Activated naive CD4-positive, alpha-beta T cell treated with anti-CD3 and anti-CD28 coated beads for 36 hours (primary cell): ENCODE results near the gene SOHLH2. TPM values are rescaled to one million over a fixed set of nuclear protein-coding genes. Genes with fewer than 3 reads are reported as not detected.

Experiments used
- CTCF ChIA-PET: fragments of 350-600 bp; sonication (Branson Sonifier 250); formaldehyde crosslinking; loops from one replicate; lab custom pipeline; 2021; ENCODE audit warnings: antibody characterized with exemption; lab: Charles Lee
- DNase-seq: peaks from one replicate; pipeline ENCODE4 v3.0.0-alpha.2; 2020
- H3K27ac Mint-ChIP-seq: one replicate; pipeline ENCODE4 v1.8.0; 2021; ENCODE audit warnings: mild to moderate bottlenecking, mixed read lengths
- H3K27me3 Mint-ChIP-seq: one replicate; pipeline ENCODE4 v1.8.0; 2021; ENCODE audit warnings: low read depth, mixed read lengths
- H3K36me3 Mint-ChIP-seq: one replicate; pipeline ENCODE4 v1.8.0; 2021; ENCODE audit warnings: low read depth, mixed read lengths
- H3K4me1 Mint-ChIP-seq: one replicate; pipeline ENCODE4 v1.8.0; 2021; ENCODE audit warnings: low read depth, mixed read lengths
- H3K4me3 Mint-ChIP-seq: one replicate; pipeline ENCODE4 v1.8.0; 2021; ENCODE audit warnings: mild to moderate bottlenecking, moderate library complexity, mixed read lengths
- H3K9me3 Mint-ChIP-seq: one replicate; pipeline ENCODE4 v1.8.0; 2021; ENCODE audit warnings: mixed read lengths
- intact Hi-C: fragments of 100-400 bp; cut with micrococcal nuclease; formaldehyde crosslinking; loops from one replicate; pipeline ENCODE4 v1.15.1; 2023
- total RNA-seq, 2 experiments: library from RNA; stranded (reverse); gene quantifications; one replicate each; pipeline ENCODE4 v1.2.3, GENCODE V29; 2021

SOHLH2 gene
- total RNA-seq, 2 experiments from 2014 or later, result not detected

DNA sequence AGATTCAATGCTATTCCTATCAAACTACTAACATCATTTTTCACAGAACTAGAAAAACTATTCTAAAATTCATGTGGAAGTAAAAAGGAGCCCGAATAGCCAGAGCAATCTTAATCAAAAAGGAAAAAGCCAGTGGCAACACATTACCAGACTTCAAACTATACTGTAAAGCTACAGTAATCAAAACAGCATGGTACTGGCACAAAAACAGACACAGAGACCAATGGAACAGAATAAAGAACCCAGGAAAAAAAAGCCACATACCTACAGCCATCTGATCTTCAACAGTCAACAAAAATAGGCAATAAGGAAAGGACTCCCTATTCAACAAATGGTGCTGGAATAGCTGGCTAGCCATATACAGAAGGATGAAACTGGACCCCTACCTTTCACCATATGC, 10.4 kb upstream of the SOHLH2 start:
- CTCF ChIA-PET, result no interaction called here
- H3K4me3 Mint-ChIP-seq, result no peak overlapping the region
- H3K36me3 Mint-ChIP-seq, result no peaks in the 10 kb centered on the region
- H3K27ac Mint-ChIP-seq, result no peak overlapping the region
- H3K9me3 Mint-ChIP-seq, result peaks cover 10% of the 10 kb centered on the region
- no peaks in the 10 kb centered on the region for H3K4me1 Mint-ChIP-seq
- H3K27me3 Mint-ChIP-seq, result no peaks in the 10 kb centered on the region
- no peak for DNase-seq
- intact Hi-C loops, result no loop called here

DNA sequence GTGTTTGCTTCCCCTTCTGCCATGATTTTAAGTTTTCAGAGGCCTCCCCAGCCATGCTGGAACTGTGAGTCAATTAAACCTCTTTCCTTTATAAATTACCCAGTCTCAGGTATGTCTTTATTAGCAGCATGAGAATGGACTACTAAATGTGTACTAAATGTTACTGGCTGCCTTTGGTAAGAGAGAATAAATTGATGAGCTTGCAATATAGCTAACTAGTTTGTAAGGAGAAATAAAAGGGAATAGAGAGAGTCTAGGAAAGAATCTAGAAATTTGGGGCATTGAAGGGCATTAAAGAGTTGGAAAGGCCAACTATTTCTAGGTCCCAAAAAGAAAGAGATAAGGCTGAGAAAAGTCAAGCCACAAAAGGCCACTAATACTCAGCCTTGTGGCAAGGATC, 5.5 kb upstream of the SOHLH2 start:
- Mint-ChIP-seq H3K36me3 (no peaks in the 10 kb centered on the region), H3K27me3 (no peaks in the 10 kb centered on the region), H3K4me3 (no peak overlapping the region), H3K9me3 (peaks cover 7% of the 10 kb centered on the region), H3K27ac (no peak overlapping the region), H3K4me1 (no peaks in the 10 kb centered on the region)
- intact Hi-C loops, result no loop called here
- no peak for DNase-seq
- CTCF ChIA-PET, result no interaction called here

DNA sequence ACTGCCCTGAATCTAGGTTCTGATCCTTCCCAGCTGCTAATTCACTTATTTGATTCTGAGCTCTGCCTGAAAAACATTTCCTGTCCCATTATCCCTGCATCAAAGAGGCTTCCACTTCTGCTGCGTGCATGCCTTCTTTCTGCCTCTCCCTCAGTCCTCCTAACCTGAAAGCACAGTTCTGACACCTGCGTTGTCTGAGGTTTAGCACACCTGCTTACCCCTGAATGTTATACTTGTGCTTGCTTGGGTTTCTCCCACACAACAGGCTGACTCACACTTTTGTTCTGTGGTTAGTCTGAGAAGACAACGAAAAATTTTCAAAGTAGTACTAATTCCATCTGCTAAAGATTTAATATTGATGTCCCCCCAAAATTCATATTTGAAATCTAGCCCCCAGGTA, 3.1 kb upstream of the SOHLH2 start:
- Mint-ChIP-seq H3K27ac (no peak overlapping the region), H3K9me3 (no peaks in the 10 kb centered on the region), H3K27me3 (no peaks in the 10 kb centered on the region), H3K36me3 (no peaks in the 10 kb centered on the region), H3K4me1 (no peaks in the 10 kb centered on the region), H3K4me3 (no peak overlapping the region)
- DNase-seq, result no peak
- intact Hi-C loops, result no loop called here
- CTCF ChIA-PET, result no interaction called here

DNA sequence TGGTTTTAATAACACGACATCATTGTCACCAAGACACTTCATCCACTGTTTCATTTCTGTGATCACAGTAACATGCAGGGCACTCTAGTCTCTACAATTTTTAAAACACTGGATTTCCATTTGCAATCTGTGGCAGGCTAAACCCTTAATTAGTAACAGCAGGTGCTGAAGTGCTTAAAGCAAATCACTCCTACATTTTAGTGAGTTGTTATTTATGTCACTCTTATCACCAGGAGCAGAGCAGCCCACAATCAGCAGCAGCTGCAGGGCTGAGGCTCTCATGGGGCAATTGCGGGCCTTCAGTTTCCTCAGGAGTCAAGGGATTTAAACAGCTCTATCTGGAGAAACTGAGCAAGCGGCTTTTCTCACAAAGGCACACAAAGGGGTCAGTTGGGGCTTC, 1.6 kb downstream of the SOHLH2 start:
- Mint-ChIP-seq H3K4me3 (no peak overlapping the region), H3K36me3 (no peaks in the 10 kb centered on the region), H3K27me3 (peaks cover 2% of the 10 kb centered on the region), H3K9me3 (no peaks in the 10 kb centered on the region), H3K27ac (no peak overlapping the region), H3K4me1 (no peaks in the 10 kb centered on the region)
- no peak for DNase-seq
- CTCF ChIA-PET, result no interaction called here
- intact Hi-C loops, result no loop called here

DNA sequence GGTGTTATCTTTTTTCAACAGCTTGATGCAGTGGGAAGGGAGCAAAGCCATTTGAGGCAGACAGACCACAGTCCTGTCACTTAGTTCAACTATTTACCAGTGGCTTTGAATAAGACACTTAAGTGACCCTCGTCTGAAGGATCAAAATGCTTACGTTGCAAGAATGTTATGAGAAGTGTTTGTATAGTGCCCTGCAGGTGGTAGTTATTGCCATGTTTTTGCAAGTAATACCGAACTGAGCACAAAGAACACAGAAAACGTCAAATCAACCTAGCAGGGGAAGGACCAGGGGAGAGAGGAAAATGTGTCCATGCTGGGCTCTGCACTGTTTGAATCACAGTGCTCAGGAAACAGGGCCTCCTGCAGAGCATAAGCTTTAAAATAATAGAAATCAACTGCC, 2.8 kb downstream of the SOHLH2 start:
- H3K36me3 Mint-ChIP-seq, result no peaks in the 10 kb centered on the region
- H3K4me3 Mint-ChIP-seq, result no peak overlapping the region
- H3K27ac Mint-ChIP-seq, result no peak overlapping the region
- H3K9me3 Mint-ChIP-seq, result no peaks in the 10 kb centered on the region
- DNase-seq, result no peak
- intact Hi-C loops, result no loop called here
- CTCF ChIA-PET, result no interaction called here
- no peaks in the 10 kb centered on the region for H3K4me1 Mint-ChIP-seq
- peaks cover 2% of the 10 kb centered on the region for H3K27me3 Mint-ChIP-seq

DNA sequence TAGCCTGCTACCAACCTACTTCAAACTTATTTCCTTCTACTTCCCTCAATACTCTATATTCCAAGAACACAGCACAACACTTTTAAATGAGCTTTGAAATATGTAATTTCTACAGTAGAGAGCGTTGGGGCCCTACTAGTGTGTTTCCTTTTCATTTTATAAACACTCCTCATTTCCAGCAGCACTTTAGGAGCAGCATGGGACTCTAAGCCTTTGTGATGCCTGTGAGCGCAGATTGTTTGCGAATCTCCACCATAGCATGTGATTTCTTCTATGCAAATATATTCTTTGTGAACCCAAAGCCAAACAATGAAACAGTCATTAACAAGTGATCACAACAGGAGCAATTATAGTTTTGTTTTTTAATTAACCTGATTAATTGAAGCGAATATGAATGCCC, 3.6 kb downstream of the SOHLH2 start:
- intact Hi-C loops, result no loop called here
- no peak for DNase-seq
- Mint-ChIP-seq H3K9me3 (no peaks in the 10 kb centered on the region), H3K4me3 (no peak overlapping the region), H3K36me3 (no peaks in the 10 kb centered on the region), H3K27me3 (peaks cover 2% of the 10 kb centered on the region), H3K27ac (no peak overlapping the region), H3K4me1 (no peaks in the 10 kb centered on the region)
- CTCF ChIA-PET, result no interaction called here

DNA sequence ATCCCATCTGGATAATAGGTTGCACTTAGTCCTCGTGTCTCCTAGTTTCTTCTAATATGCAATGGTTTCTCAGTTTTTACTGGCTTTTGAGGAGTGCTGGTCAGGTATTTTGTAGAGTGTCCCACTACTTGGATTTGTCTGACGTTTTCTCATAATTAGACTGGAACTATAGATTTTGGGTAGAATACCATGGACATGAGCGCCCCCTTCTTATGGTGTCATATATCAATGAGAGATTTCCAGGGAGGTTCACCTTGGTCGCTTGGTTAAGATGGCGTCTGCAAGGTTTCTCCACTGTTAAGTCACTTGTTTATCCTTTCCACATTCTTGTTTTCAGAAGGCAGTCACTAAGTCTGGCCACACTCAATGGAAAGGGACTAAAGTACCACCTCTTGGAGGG, 6.7 kb downstream of the SOHLH2 start:
- DNase-seq, result no peak
- intact Hi-C loops, result no loop called here
- H3K4me1 Mint-ChIP-seq, result no peaks in the 10 kb centered on the region
- no peaks in the 10 kb centered on the region for H3K36me3 Mint-ChIP-seq
- CTCF ChIA-PET, result no interaction called here
- peaks cover 2% of the 10 kb centered on the region for H3K27me3 Mint-ChIP-seq
- H3K27ac Mint-ChIP-seq, result no peak overlapping the region
- no peak overlapping the region for H3K4me3 Mint-ChIP-seq
- no peaks in the 10 kb centered on the region for H3K9me3 Mint-ChIP-seq

DNA sequence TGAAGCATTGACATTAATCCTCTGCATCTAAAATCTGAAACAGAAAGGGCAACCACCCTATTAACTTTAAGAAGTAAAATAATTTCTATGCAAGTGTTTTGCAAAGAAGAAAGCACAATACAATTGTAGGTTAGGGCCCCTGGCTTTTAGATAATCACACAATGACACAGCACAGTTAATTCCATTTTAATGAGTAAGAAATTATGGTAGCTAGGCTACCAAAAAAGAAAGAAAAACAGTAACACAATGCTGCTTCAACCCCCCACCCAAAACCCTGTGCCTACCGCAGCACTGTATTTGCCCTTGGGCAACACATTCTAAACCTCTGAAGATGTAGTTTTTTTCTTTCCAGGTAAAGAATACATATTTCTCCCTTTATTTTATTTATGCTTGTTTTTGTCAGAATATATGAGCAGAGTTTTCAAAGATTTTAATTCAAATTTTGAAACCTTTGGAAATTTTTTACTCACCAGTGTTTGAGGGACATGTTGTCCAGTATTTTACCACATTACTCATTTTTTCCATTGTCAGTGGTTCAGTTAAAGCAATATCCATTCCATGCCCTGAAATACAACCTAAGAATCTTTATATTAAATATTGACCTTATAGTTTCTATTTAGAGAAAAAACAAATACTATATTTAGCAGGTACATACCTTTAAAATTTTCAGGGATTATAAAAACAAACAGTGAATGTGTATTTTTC, 21.1 kb downstream of the SOHLH2 start:
- CTCF ChIA-PET, result interaction anchor here (0.6 kb wide), 1 partner anchor 214 kb away, joined by 3 read pairs; no protein-coding TSS in a partner anchor
- no peak for DNase-seq
- no peaks in the 10 kb centered on the region for H3K36me3 Mint-ChIP-seq
- no peaks in the 10 kb centered on the region for H3K9me3 Mint-ChIP-seq
- H3K27me3 Mint-ChIP-seq, result peaks cover 6% of the 10 kb centered on the region
- H3K27ac Mint-ChIP-seq, result no peak overlapping the region
- intact Hi-C loops, result no loop called here
- no peaks in the 10 kb centered on the region for H3K4me1 Mint-ChIP-seq
- H3K4me3 Mint-ChIP-seq, result no peak overlapping the region

DNA sequence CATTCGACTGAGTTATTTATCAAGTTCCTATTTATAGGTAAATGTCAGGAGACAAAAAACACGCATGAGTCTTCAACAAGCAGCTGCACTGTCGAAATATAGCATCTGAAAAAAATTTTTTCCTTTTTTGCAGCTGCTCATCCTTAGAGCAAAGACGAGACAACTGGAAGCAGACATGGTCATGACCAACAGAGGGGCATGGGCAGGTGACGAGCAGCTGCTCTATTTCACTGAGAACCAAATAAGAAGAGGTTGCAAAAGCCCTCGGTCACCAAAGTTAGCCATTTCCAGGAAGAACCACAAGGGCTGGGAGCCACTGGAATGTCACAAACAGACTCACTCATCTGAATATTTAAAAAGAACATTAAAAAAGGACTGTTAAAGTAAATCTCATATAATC, 22.2 kb downstream of the SOHLH2 start:
- H3K27me3 Mint-ChIP-seq, result peaks cover 2% of the 10 kb centered on the region
- H3K36me3 Mint-ChIP-seq, result no peaks in the 10 kb centered on the region
- no peak overlapping the region for H3K27ac Mint-ChIP-seq
- H3K4me3 Mint-ChIP-seq, result no peak overlapping the region
- intact Hi-C loops, result no loop called here
- H3K9me3 Mint-ChIP-seq, result no peaks in the 10 kb centered on the region
- CTCF ChIA-PET, result no interaction called here
- no peaks in the 10 kb centered on the region for H3K4me1 Mint-ChIP-seq
- no peak for DNase-seq

DNA sequence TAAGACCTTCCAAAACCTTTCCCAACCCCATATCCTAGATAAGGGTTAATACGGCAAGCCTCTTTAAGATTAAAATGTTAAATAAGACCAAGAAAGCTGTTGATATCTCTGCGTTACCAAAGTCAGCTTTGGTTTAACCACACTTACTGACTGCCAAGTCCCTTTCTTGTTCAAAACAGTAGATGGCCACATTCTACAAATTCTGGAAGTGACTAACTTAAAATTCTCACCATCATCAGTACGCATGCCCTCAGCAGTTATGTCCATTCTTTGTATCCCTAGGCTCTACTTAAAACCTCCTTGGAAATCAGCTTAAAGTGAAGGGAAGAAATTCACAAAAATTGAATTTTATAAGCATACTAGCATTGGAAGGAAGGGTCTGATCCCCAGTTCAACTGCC, 23.6 kb downstream of the SOHLH2 start:
- H3K27ac Mint-ChIP-seq, result no peak overlapping the region
- CTCF ChIA-PET, result no interaction called here
- intact Hi-C loops, result no loop called here

DNA sequence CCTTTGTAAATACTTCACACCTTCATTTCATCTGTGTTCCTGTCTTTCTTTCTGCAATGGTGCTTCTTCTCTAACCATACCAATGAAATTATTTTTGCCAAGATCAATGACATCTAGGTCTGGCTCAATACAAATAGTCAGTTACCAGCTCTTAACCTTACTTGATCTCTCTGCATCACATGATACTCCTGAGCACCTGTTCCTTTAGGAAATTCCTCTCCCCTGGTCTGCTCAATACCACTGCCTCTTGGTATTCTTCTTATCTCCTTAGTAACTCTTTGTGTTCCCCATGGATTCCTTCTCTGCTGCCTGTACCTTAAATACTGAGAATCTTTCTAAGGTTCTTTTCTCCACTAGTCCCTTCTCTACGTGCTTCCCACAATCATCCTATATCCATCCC, 25.9 kb downstream of the SOHLH2 start:
- DNase-seq, result no peak
- H3K9me3 Mint-ChIP-seq, result no peaks in the 10 kb centered on the region
- intact Hi-C loops, result no loop called here
- H3K36me3 Mint-ChIP-seq, result no peaks in the 10 kb centered on the region
- H3K27me3 Mint-ChIP-seq, result peaks cover 2% of the 10 kb centered on the region
- no peak overlapping the region for H3K4me3 Mint-ChIP-seq
- CTCF ChIA-PET, result no interaction called here
- no peaks in the 10 kb centered on the region for H3K4me1 Mint-ChIP-seq
- H3K27ac Mint-ChIP-seq, result no peak overlapping the region

More for the DNA sequence above, 23.6 kb downstream of the SOHLH2 start:
- H3K9me3 Mint-ChIP-seq, result no peaks in the 10 kb centered on the region
- DNase-seq, result no peak
- H3K4me3 Mint-ChIP-seq, result no peak overlapping the region
- H3K27me3 Mint-ChIP-seq, result peaks cover 2% of the 10 kb centered on the region
- no peaks in the 10 kb centered on the region for H3K36me3 Mint-ChIP-seq
- H3K4me1 Mint-ChIP-seq, result no peaks in the 10 kb centered on the region

DNA sequence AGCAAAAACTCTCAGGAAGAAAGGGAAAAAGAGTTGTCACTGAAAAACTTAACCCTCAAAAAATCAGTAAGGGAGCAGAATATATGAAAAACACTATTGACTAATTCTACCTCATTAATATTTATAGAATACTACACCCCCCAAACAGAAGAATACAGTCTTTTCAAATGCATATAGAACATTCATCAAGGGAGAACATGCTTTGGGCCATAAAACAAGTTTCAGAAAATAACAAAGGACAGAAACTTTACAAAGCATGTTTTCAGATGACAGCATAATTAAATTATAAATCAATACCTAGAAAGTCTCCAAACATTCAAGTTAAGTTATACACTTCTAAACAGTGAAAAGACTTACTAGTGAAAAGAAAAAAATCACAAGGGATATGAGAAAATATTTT, 30.5 kb downstream of the SOHLH2 start:
- no peak overlapping the region for H3K4me3 Mint-ChIP-seq
- no peaks in the 10 kb centered on the region for H3K36me3 Mint-ChIP-seq
- H3K4me1 Mint-ChIP-seq, result no peaks in the 10 kb centered on the region
- intact Hi-C loops, result no loop called here
- DNase-seq, result no peak
- CTCF ChIA-PET, result no interaction called here
- peaks cover 3% of the 10 kb centered on the region for H3K27me3 Mint-ChIP-seq
- no peaks in the 10 kb centered on the region for H3K9me3 Mint-ChIP-seq
- H3K27ac Mint-ChIP-seq, result no peak overlapping the region

DNA sequence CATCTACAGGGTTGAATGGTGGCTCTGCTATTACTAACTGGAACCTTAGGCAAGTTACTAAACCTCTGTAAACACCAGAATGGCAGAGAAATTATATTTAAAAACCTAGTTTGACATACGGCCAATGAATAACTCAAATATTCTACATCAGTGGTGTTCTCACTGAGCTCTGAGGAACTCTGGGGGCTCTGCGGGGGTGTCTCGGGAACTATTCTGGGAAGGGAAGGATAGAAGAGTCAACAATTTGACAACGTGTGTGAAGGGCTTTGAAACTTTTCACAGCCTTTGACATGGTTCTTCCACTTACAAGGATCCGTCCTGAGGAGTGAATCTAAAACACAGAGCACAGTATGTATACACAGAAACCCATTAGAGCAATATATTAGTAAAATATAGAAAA, 38.7 kb downstream of the SOHLH2 start:
- H3K36me3 Mint-ChIP-seq, result no peaks in the 10 kb centered on the region
- no peak for DNase-seq
- intact Hi-C loops, result no loop called here
- peaks cover 1% of the 10 kb centered on the region for H3K27me3 Mint-ChIP-seq
- H3K4me1 Mint-ChIP-seq, result no peaks in the 10 kb centered on the region
- H3K27ac Mint-ChIP-seq, result no peak overlapping the region
- CTCF ChIA-PET, result no interaction called here
- peaks cover 2% of the 10 kb centered on the region for H3K9me3 Mint-ChIP-seq
- no peak overlapping the region for H3K4me3 Mint-ChIP-seq
